HFFc6 (cell line): ENCODE data around the gene CHID1. TPM values are rescaled to one million over a fixed set of nuclear protein-coding genes. Genes with fewer than 3 reads are reported as not detected.

Experiments
- DNase-seq: peaks from one replicate; pipeline ENCODE4 v3.0.0-alpha.2; 2018
- H3K27ac Mint-ChIP-seq: 2 replicates; pipeline ENCODE4 v1.8.0; 2020; ENCODE audit warnings: mild to moderate bottlenecking, mixed read lengths
- H3K27me3 Mint-ChIP-seq: 2 replicates; pipeline ENCODE4 v1.8.0; 2021; ENCODE audit warnings: mild to moderate bottlenecking, moderate library complexity, mixed read lengths; ENCODE audit not compliant: insufficient read depth
- H3K36me3 Mint-ChIP-seq: 2 replicates; pipeline ENCODE4 v1.8.0; 2021; ENCODE audit warnings: low read depth, mixed read lengths
- H3K4me1 Mint-ChIP-seq: 2 replicates; pipeline ENCODE4 v1.8.0; 2020; ENCODE audit warnings: low read depth, mixed read lengths
- H3K4me3 Mint-ChIP-seq: 2 replicates; pipeline ENCODE4 v1.8.0; 2020; ENCODE audit warnings: mild to moderate bottlenecking, moderate library complexity, mixed read lengths
- H3K9me3 Mint-ChIP-seq: 2 replicates; pipeline ENCODE4 v1.8.0; 2020; ENCODE audit warnings: mild to moderate bottlenecking, mixed read lengths
- CTCF ChIP-seq: fragments of 200-600 bp; sonication (generic); IDR thresholded peaks from 2 replicates; pipeline ENCODE4 v1.5.0; 2021; ENCODE audit warnings: antibody characterized with exemption, mild to moderate bottlenecking
- total RNA-seq, 6 experiments: library from RNA; stranded (reverse); fragmentation: NEBNext Ultra II Directional; extraction: Animal tissue kit (Norgen Biotek cat#: 25700); gene quantifications; 2 replicates in 1 of 6; 3 replicates in 5 of 6; pipeline ENCODE4 v1.2.3, GENCODE V29; 2021

Gene CHID1
- total RNA-seq, 6 experiments from 2014 or later: 116 to 145 (median 133) TPM

GRCh38 chr11:865462-866430, 44.9 kb downstream of the CHID1 start:
- Mint-ChIP-seq H3K4me1 (no peaks in the 10 kb centered on the region), H3K27ac (no peak overlapping the region), H3K27me3 (peaks cover 26% of the 10 kb centered on the region), H3K4me3 (peak overlapping the region; percentile 39; the same call in 1 of the 2 replicates), H3K36me3 (no peaks in the 10 kb centered on the region), H3K9me3 (no peaks in the 10 kb centered on the region)
- TF ChIP-seq CTCF: no peak
- DNase-seq: no peak

GRCh38 chr11:864898-865297, 45.7 kb downstream of the CHID1 start:
- peaks cover 23% of the 10 kb centered on the region for H3K27me3 Mint-ChIP-seq
- no peaks in the 10 kb centered on the region; the same call in 1 of the 2 replicates for H3K4me1 Mint-ChIP-seq
- no peak overlapping the region for H3K4me3 Mint-ChIP-seq
- H3K27ac Mint-ChIP-seq: no peak overlapping the region
- no peak for TF ChIP-seq CTCF
- H3K36me3 Mint-ChIP-seq: no peaks in the 10 kb centered on the region
- no peak for DNase-seq
- no peaks in the 10 kb centered on the region for H3K9me3 Mint-ChIP-seq

- Mint-ChIP-seq H3K27me3 (peaks cover 21% of the 10 kb centered on the region), H3K36me3 (no peaks in the 10 kb centered on the region), H3K9me3 (no peaks in the 10 kb centered on the region), H3K27ac (no peak overlapping the region), H3K4me1 (peaks cover 6% of the 10 kb centered on the region; the same call in 1 of the 2 replicates), H3K4me3 (no peak overlapping the region)
- no peak for TF ChIP-seq CTCF
- no peak for DNase-seq
Measured at GRCh38 chr11:863910-864827, 46.4 kb downstream of the CHID1 start.

DNA sequence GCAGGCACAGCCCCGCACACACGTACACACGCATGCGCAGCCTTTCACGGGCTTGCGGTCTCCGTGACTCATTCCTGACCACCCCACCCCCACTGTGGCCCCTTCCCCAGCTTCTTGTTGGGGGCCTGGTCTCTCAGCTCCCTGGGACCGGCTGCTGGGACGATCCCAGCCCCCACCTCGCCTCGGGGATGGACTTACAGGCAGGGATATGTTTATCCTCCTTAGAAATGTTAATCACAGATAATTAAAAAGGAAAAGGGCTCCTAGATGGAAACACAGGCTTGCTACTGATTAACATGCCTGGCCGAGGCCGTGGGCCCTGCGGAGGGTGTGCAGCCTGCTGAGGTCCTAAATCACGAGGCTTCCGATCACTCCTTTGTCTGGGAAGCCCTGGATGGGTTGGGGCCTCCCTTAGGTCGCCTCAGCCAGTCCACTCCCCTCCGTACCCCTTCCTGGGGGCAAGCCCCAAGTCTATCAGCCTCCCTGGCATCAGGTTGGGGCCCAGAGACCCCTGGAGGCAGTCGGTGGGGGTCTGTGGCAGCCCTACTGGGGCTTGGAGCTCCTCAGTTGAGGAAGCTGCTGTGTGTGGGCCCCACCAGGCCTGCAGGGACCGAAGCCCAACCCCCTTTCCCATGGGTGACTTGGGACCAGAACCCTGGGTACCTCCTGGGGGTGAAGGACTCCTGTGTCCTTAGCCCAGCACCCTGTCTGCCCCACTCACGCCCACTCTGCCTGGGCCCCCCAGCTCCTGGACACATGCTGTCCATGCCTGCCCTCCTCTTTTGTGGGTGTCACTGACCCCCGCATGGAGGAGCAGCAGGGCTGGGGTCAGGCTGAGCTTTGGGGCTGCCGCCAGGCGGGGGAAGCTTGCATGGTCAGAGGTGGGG, 47.3 kb downstream of the CHID1 start:
- Mint-ChIP-seq H3K27ac (no peak overlapping the region; the same call in 1 of the 2 replicates), H3K36me3 (no peaks in the 10 kb centered on the region), H3K4me3 (no peak overlapping the region), H3K4me1 (peaks cover 6% of the 10 kb centered on the region; the same call in 1 of the 2 replicates), H3K27me3 (peaks cover 17% of the 10 kb centered on the region), H3K9me3 (no peaks in the 10 kb centered on the region)
- no peak for TF ChIP-seq CTCF
- no peak for DNase-seq

DNA sequence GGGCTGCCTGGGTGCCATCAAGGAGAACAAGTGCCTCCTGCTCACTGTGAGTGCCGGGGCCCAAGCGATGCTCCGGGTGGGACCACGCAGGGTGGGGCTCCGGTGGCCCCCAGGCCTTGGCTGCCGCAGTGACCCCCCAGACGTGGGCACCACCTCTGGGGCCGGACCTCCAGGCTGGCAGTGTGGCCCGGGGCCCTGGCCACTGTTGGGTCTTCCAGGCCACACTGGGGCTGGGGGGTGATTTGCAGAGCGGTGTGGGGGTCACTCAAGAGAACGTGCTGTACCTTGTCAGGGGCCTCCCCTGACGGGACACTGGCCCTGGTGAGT, 48.0 kb downstream of the CHID1 start:
- H3K36me3 Mint-ChIP-seq: no peaks in the 10 kb centered on the region
- no peak overlapping the region for H3K27ac Mint-ChIP-seq
- peaks cover 14% of the 10 kb centered on the region for H3K27me3 Mint-ChIP-seq
- H3K4me3 Mint-ChIP-seq: no peak overlapping the region
- peaks cover 6% of the 10 kb centered on the region; the same call in 1 of the 2 replicates for H3K4me1 Mint-ChIP-seq
- H3K9me3 Mint-ChIP-seq: no peaks in the 10 kb centered on the region
- TF ChIP-seq CTCF: no peak
- DNase-seq: no peak
